Islet of Langerhans (tissue), 1 donor: Measurements from ENCODE around the gene CARMIL1.
"Not testable (repeated sequence)": the region's sequence is repeated elsewhere in the genome, so short reads cannot be mapped to it uniquely, and the experiment has no call there.

Source experiments
- FAIRE-seq: peaks from one replicate; lab custom pipeline; 2011; peaks lifted over from hg19 to GRCh38; lab: Jason Lieb, UNC

CARMIL1 gene

GRCh38 chr6:25411316-25411950 is 132.3 kb downstream of the CARMIL1 start:
- FAIRE-seq = no peak

- FAIRE-seq = no peak
These were observed 134.2 kb downstream of the CARMIL1 start for GRCh38 chr6:25413207-25413905.

GRCh38 chr6:25414168-25414567 is 135.0 kb downstream of the CARMIL1 start:
- no peak for FAIRE-seq

GRCh38 chr6:25414755-25415154 is 135.6 kb downstream of the CARMIL1 start:
- no peak for FAIRE-seq

- no peak for FAIRE-seq
These were observed 136.1 kb downstream of the CARMIL1 start for GRCh38 chr6:25415274-25415673.

- no peak for FAIRE-seq
These were observed 136.5 kb downstream of the CARMIL1 start for GRCh38 chr6:25415701-25416100.

GRCh38 chr6:25417046-25417605 is 138.0 kb downstream of the CARMIL1 start:
- no peak for FAIRE-seq

- FAIRE-seq = no peak
These were observed 139.4 kb downstream of the CARMIL1 start for GRCh38 chr6:25418454-25419052.

- FAIRE-seq = no peak
These were observed 140.7 kb downstream of the CARMIL1 start for GRCh38 chr6:25419879-25420278.

- FAIRE-seq = no peak
These were observed 144.2 kb downstream of the CARMIL1 start for GRCh38 chr6:25423358-25423757.

GRCh38 chr6:25424303-25424702 is 145.1 kb downstream of the CARMIL1 start:
- FAIRE-seq = no peak

- no peak for FAIRE-seq
These were observed 148.4 kb downstream of the CARMIL1 start for GRCh38 chr6:25427549-25427948.

- no peak for FAIRE-seq
These were observed 149.7 kb downstream of the CARMIL1 start for GRCh38 chr6:25428758-25429317.

- no peak for FAIRE-seq
These were observed 152.3 kb downstream of the CARMIL1 start for GRCh38 chr6:25431306-25431974.

- FAIRE-seq = no peak
These were observed 152.8 kb downstream of the CARMIL1 start for GRCh38 chr6:25431975-25432307.

GRCh38 chr6:25434921-25435320 is 155.7 kb downstream of the CARMIL1 start:
- FAIRE-seq = no peak

- no peak for FAIRE-seq
These were observed 156.3 kb downstream of the CARMIL1 start for GRCh38 chr6:25435416-25435985.

GRCh38 chr6:25436760-25437159 is 157.6 kb downstream of the CARMIL1 start:
- no peak for FAIRE-seq

- FAIRE-seq = no peak
These were observed 160.2 kb downstream of the CARMIL1 start for GRCh38 chr6:25439368-25439767.

GRCh38 chr6:25441663-25442270 is 162.6 kb downstream of the CARMIL1 start:
- FAIRE-seq = no peak

GRCh38 chr6:25442898-25443297 is 163.7 kb downstream of the CARMIL1 start:
- no peak for FAIRE-seq

GRCh38 chr6:25444521-25444920 is 165.3 kb downstream of the CARMIL1 start:
- not testable (repeated sequence) for FAIRE-seq
